ENCODE measurements around the gene FOXP1.
"Not testable (repeated sequence)": the region's sequence is repeated elsewhere in the genome, so short reads cannot be mapped to it uniquely, and the experiment has no call there.

FOXP1 gene

DNA sequence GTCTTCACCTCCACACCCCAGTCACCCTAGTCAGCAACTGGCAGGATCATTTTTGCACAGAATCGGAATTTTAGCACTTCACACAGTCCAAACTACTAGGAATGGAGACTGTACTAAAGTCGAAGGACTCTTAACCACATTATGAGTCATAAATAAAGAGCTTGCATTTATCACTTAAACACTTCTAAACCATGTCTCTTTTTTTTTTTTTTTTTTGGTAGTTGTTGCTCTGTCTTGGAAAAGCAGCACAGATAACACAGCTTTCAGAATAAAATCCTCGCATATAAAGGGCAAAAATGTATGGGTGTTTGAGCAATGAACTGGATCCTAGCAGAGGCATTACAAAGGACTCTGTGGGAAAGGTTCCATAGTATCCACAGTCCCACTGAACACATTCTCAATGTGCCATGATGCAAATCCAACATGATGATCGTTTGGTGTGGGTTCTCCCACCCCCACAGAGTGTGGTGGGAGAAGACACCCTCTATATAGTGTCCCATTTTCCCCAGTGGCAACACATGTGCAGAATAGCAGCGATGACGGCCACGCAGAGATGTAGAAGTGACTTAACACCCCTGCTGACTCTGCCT, 47.1 kb downstream of the FOXP1 start:
- FAIRE-seq (no peak), DNase-seq (ENCODE audit: insufficient read length, low spot score) (no peak)

DNA sequence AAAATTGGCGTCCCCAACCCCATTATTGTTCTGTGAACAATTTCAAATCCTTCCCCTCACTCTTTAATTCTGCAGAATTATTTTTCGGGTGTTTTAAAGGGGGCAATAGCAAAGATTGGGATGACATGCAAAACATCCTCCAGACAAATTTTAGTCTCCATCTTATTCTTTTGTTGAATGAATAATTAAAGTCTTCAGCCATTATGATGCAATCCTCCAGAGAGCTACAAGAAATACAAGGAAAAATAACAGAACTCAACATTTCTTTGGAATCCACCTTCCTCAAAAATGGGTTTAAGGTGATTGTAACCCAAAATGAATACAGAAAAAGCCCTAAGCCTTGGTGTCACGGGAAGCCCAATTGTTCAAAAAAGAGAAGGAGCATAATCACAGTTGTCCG, 49.9 kb downstream of the FOXP1 start:
- DNase-seq (ENCODE audit: insufficient read length, low spot score), result no peak
- no peak for FAIRE-seq

DNA sequence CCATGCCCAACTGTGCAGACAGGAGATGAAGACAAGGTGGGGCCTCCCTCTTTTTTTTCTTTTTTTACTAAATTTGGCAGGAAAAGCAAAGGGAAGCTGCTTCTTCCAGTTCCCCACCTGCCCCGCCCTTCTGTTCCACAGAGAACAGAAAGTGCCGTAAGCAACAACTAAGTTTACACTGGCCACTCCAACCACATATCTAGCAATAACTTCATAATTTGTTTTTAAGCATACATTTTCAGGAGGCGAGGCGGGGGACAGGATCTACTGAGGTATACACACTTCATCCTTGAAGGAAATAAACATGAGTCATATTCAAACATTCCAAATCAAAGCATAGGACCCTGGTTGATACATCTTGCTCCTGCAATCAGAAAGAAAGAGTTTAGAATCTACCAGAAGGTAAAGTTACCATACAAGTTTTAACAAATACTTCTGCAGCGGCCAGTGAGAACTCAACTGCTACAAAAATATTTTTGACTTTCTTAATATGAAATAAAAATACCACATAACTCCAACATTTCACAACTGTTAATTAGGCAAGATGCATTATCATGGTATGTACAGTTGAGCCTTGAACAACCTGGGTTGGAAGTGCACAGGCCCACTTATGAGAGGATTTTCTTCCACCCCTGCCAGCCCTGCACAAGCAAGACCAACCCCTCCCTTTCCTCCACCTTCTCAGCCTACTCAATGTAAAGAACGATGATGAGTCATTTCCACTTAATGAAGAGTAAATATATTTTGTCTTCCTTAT, 50.7 kb downstream of the FOXP1 start:
- FAIRE-seq, result no peak
- no peak for DNase-seq (ENCODE audit: insufficient read length, low spot score)

DNA sequence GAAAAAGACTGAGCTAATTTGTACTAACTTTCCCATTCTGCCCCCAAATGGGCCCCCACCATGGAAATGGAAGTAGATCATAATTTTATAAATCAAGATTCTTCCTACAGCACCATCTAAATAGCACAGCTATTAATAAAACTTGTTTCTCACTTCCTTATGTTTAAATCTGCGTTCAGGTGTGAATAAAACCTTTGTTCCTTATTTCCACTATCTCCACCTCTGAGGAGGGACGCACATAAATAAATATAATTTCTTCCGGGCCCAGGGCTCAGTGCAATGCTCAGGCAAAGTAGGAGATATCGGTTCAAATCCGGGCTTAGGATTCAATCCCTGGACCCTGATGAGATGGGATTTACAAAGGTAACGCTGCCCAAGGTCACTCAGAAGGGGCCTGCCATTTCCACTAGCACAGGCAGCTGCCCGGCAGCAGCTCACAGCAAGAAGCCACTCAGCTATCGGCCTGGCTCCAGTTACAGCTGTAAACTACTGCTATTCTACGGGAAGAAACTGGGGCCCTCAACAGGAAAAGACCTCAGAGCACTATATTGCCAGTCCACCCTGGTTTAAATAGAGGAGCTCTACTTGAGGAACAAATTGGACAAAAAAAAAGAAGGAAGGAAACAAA, 52.5 kb downstream of the FOXP1 start:
- FAIRE-seq (no peak), DNase-seq (ENCODE audit: insufficient read length, low spot score) (no peak)

DNA sequence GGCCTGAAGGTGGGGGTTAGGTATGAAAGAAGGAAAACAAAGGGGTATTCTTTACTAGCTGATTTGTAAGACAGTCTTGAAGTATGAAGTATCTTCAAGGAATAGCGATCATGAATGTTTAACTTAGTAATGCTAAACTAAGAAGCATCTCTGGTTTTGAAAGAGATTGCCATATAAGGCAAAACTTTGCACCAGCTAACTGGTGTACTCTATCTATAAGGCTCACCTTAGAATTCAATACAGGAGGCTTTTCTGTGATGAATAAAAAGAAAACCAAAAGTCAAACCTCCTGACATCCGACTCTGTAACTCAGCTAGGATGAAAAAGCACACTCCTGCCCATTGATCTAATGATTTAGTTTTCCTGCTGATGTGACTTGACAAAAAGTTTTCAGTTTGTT, 54.7 kb downstream of the FOXP1 start:
- FAIRE-seq, result peak; percentile 90

DNA sequence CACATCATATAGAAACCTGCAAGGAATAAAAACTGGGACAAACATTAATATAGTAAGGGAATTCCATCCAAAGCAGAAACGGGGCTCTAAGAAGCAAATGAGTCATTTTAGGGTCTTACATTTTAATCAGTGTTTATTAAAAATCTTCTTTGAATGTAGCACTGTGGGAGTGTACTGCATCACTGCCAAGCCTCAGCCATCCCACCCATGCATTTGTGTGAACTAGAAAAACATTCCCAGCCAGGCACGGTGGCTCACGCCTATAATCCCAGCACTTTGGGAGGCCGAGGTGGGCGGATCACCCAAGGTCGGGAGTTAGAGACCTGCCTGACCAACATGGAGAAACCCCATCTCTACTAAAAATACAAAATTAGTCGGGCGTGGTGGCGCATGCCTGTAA, 57.1 kb downstream of the FOXP1 start:
- FAIRE-seq; DNase-seq (ENCODE audit: insufficient read length, low spot score): not testable (repeated sequence)

More for the DNA sequence above, 54.7 kb downstream of the FOXP1 start:
- no peak for DNase-seq (ENCODE audit: insufficient read length, low spot score)

DNA sequence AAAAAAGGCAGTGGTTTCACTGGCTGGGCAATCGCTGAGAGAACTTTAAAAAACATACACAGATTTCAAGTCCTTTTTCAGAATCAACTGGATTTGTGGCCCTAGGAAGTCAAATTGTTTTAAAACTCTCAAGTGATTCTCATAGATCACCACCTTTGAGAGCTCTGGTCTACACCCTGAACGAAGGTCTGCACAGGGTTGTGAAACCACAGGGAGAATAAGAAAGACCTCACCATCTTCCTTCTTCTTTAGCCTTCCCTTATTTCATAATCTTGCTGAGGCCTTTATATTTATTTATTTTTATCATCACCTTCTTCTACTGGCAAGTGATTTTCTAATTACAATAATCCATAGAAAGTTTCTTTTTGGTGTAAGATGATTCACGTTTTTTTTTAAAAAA, 58.1 kb downstream of the FOXP1 start:
- FAIRE-seq (no peak), DNase-seq (ENCODE audit: insufficient read length, low spot score) (no peak)

DNA sequence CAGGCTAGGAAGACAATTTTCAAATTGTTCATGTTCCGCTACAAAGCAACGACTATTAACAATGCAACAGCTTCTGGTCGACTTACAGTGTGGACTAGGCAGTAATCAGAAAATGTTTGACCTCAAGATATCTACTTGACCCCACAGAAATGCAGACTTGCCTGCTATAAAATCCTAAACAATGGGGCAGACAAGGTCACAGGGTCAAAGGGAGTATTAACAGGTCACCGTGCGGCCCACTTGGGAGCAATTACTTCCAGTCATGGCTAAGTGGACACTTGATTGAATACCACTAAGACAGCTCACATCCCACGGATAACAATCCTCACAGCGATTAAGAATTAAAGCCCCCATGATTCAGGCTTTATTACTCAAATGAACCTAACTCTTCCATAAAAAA, 58.9 kb downstream of the FOXP1 start:
- no peak for DNase-seq (ENCODE audit: insufficient read length, low spot score)
- FAIRE-seq, result no peak

DNA sequence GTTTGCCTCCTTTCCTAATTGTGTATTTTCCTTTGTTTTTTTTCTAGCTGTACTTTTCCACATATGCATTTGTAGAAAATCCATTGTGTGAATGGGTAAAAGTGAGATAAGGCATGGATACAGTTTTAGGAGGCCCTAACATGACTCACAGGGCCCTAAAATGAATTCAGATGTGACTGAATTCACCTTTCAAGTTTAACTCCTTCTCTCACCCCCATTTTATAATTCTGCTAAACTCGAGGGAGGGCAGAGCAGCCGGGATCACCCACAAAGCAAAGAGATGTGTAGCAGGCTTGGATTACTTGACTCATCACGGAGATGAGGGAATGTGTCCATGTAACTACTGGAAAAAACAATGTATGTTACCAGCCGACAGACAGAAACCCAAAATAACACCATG, 59.9 kb downstream of the FOXP1 start:
- DNase-seq (ENCODE audit: insufficient read length, low spot score), result no peak
- FAIRE-seq, result no peak

DNA sequence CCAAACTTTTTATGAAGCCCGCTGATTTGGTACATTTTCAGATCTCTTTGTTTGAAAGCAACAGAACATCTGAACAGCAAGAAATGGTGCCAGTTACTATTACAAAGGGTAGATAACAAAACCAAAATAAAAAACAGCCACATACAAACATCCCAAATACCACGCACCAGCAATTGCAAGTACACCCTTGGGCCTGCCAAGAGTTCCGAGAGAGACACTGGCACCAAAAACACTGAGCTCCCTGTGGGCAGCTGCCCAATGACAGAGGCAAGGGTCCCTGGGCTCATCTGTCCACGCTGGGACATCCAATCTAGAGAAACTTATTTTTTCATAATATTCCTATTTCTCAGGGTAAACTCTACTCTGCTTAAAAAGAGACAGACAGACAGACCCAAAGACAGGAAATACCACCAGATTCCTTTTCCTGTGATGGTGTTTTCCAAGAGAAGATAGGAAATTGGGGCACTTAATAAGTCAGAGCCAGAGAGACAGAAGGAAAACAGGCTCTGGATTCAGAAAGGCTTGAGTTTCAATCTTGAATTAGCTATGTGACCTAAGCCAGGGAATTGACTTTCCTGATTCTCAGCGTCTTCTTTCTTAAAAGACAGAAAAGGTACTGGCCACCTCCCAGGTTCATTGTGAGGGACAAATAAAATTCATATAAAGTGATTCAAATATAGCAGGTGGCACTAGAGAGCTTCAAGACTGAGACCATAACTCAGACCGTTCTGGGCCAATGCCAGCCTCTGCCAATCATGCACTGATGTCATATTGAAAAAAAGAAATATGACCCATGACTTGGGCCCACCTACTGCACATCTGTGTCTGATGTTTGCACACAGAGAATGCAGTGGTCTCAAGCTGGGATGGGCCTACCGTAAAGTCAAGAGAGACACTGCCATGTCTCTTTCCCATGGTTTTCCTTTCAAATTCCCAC, 61.3 kb downstream of the FOXP1 start:
- FAIRE-seq (no peak), DNase-seq (ENCODE audit: insufficient read length, low spot score) (no peak)

DNA sequence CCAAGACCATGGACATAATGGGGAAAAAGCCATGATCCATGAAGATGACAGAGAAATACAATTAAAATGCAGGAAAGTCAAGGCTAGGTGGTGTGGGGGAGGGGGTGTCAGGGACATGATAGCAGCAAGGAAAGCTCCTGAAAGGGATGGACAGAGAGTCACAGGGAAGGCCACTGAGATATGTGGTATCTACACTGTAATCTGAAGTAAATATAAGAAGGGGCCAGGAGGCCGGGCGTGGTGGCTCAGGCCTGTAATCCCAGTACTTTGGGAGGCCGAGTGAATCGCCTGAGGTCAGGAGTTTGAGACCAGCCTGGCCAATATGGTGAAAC, 62.5 kb downstream of the FOXP1 start:
- FAIRE-seq (no peak), DNase-seq (ENCODE audit: insufficient read length, low spot score) (no peak)

DNA sequence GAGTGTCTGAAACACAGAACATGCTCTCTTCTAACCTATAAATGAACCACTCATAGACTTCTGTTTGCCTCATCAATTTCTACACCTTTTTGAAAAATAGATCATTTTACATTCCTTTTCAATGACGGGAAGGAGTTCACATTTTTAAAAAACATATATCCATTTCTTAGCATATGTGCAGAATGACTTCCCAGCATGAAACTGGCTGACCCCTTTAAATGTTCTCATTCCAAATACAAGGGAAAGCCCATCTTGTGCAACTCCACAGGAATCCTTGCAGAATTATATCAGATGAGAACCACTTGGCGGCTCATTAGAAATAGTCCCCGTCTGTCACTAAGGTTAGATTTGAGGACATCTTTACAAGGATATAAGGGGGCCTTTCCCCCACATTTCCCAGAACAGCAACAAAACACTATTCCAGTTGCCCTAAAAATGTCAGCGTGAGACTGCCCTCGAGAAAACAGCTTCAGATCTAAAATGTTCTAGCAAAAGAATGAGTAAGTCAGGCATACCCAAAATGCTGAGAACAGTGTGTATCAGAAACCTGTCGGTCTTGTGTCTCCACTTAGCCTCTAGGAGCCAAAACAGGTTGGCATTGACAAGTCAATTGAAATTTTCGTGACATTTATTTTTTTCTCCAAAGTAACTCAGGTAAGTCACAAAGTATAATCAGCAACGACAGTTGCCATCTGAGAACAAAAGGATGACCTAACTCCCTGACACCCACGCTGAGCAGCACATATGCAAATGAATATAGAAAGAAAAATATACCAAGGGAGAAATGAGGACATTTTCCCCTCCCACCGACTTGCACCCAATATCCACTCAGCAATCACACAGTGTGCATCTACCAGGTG, 63.1 kb downstream of the FOXP1 start:
- FAIRE-seq (no peak), DNase-seq (ENCODE audit: insufficient read length, low spot score) (no peak)

DNA sequence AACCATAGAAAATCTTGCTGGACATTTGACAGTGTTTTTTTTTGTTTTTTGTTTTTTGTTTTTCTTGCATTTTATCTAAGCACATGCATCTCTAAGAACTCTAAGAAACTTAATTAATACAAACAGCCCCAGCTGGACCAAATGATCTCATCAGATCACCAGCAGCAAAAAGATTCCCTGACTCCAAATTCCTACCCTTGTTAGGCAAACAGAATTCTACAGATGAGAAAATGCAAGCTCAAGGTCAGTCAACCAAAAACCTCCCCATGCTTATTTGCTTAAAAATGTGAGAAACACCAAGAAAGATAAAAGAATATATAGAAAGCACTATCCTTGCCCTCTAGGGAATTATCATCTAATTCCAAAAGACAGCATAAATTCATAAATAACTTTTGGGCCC, 65.4 kb downstream of the FOXP1 start:
- DNase-seq (ENCODE audit: insufficient read length, low spot score) (no peak), FAIRE-seq (no peak)

DNA sequence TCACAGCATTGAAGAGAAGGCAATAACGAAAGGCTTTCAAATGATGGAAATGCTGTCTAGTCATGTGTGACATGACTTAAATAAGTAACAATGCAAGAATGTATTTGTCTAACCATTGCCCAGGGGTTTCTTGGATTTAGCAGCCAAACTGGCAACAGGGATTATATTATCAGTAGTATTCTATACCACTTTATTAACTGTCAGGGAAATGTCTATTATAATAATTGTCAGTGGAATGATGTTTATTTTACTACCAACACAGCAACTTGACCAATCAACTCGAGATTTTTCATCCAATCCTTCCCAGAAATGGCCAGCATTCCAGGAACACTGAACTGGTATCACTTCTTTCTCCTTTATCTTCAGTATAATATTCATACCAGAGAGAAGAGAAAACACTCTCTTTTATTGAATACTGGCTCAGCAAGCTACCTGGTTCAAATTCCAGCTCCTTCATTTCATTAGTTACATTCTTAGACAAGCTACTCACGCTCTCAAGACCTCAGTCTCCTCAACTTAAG, 66.2 kb downstream of the FOXP1 start:
- DNase-seq (ENCODE audit: insufficient read length, low spot score) (no peak), FAIRE-seq (no peak)

DNA sequence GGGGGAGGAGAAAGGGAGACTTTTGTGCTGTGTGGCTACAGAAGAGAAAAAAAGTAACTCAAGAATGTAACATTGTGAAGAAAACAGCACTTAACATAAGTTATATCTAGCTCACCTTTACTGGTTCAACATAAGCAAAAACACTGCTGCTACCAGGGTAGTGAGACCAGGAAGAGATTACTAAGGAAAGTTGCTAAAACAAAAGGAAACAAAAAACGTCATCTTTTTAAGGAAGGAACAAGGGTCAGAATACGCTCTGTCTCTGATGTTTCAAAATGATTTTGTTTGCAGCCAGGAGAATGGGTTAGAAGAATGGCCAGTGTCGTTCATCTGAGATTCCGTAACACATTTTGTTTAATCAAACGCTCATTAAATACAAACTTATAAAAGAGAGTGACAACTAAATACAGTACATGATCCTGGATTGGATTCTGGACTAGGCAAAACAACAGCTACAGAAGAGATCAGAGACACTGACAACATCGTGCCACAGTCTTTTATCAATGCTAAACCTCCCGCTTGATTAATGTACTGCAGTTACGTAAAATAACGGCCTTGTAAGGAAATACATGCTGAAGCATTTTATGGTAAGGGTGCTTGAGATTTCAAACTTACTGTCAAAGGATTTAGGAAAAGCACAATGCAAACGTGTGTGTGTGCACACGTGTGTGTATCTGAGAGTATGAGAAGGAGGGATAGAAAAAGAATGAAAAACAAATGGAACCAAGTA, 67.7 kb downstream of the FOXP1 start:
- no peak for FAIRE-seq
- DNase-seq (ENCODE audit: insufficient read length, low spot score), result no peak

DNA sequence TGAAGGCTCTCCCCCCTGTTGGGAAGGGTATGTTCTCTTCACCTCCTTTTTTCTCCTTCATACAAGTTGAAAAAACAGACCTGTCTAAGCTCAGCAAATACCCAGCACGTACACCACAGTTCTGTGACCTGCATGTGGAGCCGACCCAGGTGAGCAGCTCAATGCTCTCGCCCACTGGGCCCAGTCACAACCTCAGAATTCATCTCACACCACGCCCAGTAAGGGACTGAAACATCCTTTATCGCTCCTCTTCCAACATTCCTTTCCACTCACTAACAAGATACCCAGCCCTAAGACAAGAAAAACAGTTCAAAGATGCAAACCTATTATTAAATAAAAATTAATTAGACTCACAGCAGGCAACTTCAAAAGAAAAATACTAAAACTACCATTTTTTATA, 68.9 kb downstream of the FOXP1 start:
- DNase-seq (ENCODE audit: insufficient read length, low spot score), result no peak
- no peak for FAIRE-seq

DNA sequence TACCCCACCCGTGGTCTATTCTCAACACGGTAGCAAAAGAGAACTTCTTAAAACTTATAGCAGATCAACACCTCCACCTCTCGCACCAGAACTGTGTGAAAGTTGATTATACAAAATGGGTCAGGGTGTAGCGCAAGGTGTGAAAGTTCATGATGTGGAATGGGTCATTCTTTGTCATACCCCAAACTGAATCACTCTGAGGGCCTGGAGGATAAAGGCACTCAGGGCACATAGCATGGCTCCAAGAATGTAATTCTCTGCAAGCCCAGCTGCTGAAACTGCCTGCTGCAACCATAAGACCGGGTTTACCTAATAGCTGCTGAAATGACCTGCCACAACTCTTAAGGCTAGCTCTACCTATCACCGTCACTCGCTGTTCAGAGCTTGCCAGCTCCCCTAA, 70.0 kb downstream of the FOXP1 start:
- no peak for FAIRE-seq

DNA sequence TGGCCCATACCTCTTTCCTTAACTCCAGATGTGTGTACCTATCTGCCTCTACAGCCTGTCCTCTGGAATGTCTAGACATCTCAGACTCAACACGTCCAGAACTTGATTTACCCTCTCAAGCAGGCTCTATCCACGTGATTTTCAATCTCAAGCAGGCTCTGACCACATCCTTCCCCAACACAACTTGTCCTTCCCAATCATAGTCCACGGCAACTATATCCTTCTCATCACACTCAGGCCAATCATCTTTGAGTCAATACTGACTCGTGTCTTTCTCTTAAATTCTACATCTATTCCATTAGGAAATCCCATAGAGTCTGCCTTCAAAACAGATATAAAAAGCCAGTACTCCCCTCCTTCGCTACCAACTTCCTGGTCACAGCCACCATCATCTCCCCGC, 70.4 kb downstream of the FOXP1 start:
- DNase-seq (ENCODE audit: insufficient read length, low spot score) (no peak), FAIRE-seq (peak; percentile 14)

More for the DNA sequence above, 70.0 kb downstream of the FOXP1 start:
- no peak for DNase-seq (ENCODE audit: insufficient read length, low spot score)

DNA sequence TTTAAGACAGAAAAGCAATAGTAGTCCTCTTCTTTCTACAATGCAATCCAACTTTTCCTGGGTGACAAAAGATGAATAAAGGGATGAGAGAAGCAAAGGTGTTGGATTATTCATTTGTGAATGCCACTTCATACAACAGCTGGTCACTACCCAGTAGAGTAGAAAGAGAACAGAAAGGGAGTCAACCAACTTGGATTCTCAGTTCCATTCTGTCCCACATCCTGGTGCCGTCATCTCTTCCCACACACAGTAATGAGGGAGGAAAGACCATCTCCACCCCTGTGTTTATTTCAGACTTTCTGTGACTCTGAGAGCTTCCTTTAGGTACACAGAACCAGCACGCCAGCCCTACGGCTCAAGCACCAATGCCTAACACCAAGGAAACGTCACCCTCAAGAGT, 71.0 kb downstream of the FOXP1 start:
- DNase-seq (ENCODE audit: insufficient read length, low spot score) (no peak), FAIRE-seq (no peak)

Measured in GM19239 (cell line).